HG02678 (cell line): ENCODE data around the gene FBXL16.

Experiments used
- ATAC-seq: cut with Tn5 transposase; IDR thresholded peaks from one replicate; pipeline ENCODE4 v1.9.1; 2021; ENCODE audit warnings: mild to moderate bottlenecking, moderate library complexity; ENCODE audit not compliant: unreplicated experiment

FBXL16 gene

DNA sequence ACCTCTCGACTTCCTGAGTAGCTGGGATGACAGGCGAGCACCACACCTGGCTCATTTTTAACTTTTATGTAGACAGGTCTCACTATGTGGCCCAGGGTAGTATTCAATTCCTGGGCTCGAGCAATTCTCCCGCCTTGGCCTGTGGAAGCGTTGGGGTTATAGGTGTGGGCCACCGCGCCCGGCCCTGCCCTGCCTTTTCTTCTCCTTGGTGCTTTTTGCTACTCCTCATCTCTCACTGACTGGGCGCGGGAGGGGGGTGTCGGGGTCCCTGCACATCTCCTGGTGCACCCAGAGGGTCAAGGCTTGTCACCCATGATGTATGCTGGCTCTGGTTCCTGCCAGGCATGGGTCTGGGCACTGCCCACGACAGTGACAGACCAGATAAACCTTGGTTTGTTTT is 61.0 kb downstream of the FBXL16 start:
- ATAC-seq = no peak

DNA sequence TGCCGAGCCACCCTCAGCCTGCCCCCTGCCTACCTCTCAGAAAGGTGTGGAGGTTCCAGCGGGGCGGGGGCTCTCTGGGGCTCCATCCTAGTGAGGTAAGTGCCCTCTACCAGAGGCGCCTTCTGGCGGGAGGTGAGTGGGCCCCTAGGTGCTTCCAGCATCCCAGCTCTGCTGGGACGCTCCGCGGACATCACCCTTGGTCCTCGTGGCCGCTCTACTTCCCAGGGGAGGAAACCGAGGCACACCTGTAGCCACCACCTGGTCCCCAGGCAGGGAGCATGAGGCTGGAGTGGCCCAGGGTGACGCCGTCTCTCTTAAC is 62.6 kb downstream of the FBXL16 start:
- ATAC-seq = no peak
